BJ (cell line): ENCODE results near the gene ITGA8. TPM values are rescaled to one million over a fixed set of nuclear protein-coding genes. Genes with fewer than 3 reads are reported as not detected.

Source experiments
- CTCF ChIA-PET: fragments of 350-600 bp; formaldehyde crosslinking; extraction: SDS; loops from one replicate; lab custom pipeline; 2021; ENCODE audit warnings: antibody characterized with exemption, inconsistent platforms; lab: Yijun Ruan, JAX
- POLR2A ChIA-PET: fragments of 300-600 bp; sonication (Branson Sonifier 250); formaldehyde crosslinking; extraction: SDS; loops from one replicate; lab custom pipeline; 2021; ENCODE audit warnings: antibody characterized with exemption; lab: Charles Lee
- DNase-seq: peaks from one replicate; pipeline ENCODE4 v3.0.0-alpha.2; 2011; ENCODE audit warnings: low read depth
- H3K27me3 ChIP-seq: 2 replicates; pipeline ENCODE4 v1.6.0; 2011; ENCODE audit warnings: low read length; ENCODE audit not compliant: control insufficient read depth, insufficient read depth
- H3K36me3 ChIP-seq: 2 replicates; pipeline ENCODE4 v1.5.1; 2011; ENCODE audit warnings: low read length; ENCODE audit not compliant: control insufficient read depth, insufficient read depth
- H3K4me3 ChIP-seq: 2 replicates; pipeline ENCODE4 v1.5.1; 2011; ENCODE audit warnings: low read depth, mild to moderate bottlenecking, control low read depth, low read length
- CTCF ChIP-seq: IDR thresholded peaks from 2 replicates; pipeline ENCODE4 v1.5.1; 2011; ENCODE audit warnings: low read depth, mild to moderate bottlenecking, control low read depth, inconsistent platforms, low read length, moderate library complexity; ENCODE audit not compliant: insufficient read depth
- polyA plus RNA-seq: library from polyadenylated mRNA; depleted of rRNA; stranded (reverse); fragments of >200 nt; gene quantifications from 2 replicates; pipeline ENCODE4 v1.2.3, GENCODE V29; 2011

Gene ITGA8
- polyA plus RNA-seq, 1 experiment = 10.1 TPM

- DNase-seq = no peak
- CTCF ChIA-PET = interaction anchor here (1.2 to 1.7 kb wide), 3 partner anchors 13 to 66 kb away, joined by 3 to 4 read pairs (median 3); no protein-coding TSS in a partner anchor
- TF ChIP-seq CTCF = no peak
- POLR2A ChIA-PET = interaction anchor here (0.5 kb wide), 1 partner anchor 1142 kb away, joined by 6 read pairs; no protein-coding TSS in a partner anchor
- Histone ChIP-seq H3K4me3 (no peak overlapping the region), H3K27me3 (no peaks in the 10 kb centered on the region; the same call in 1 of the 2 replicates), H3K36me3 (no peaks in the 10 kb centered on the region)
Measured at GRCh38 chr10:15505329-15505728, 214.4 kb downstream of the ITGA8 start.

GRCh38 chr10:15504101-15504840 is 215.5 kb downstream of the ITGA8 start:
- Histone ChIP-seq H3K27me3 (no peaks in the 10 kb centered on the region; the same call in 1 of the 2 replicates), H3K4me3 (peak overlapping the region; percentile 25), H3K36me3 (no peaks in the 10 kb centered on the region)
- ChIA-PET CTCF (interaction anchor here (0.7 to 1.7 kb wide), 5 partner anchors 12 to 65 kb away, joined by 3 to 6 read pairs (median 3); no protein-coding TSS in a partner anchor), POLR2A (no interaction called here)
- DNase-seq = peak; percentile 81
- no peak for TF ChIP-seq CTCF

DNA sequence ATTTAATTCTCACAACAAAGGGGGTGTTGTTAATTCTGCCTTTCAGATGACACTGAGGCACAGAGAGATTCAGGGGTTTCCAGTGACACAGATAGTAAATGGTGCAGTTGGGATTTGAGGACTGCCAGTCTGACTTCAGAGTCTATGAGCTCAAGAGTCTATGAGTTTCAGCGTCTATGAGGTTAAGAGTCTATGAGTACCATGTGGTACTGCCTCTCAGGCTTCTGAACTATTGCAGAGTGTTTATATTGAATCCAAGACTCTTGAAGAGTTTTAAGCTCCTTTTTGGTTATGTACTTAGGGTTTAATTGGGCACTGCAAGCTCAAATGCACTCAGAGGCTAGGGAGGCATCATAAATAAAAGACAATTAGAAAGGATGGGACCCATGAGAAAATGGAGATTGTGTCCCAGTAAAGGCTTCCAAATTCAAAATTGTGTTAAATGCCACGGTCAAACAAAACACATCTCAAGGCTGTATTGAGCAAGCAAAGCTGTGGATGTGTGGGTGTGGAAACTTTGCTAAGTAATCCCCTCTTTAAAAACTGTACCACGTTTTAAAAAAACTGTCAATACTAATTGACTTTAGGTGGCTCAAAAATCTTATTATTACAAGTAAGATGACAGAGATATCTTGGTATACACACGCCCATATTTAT is 224.7 kb downstream of the ITGA8 start:
- TF ChIP-seq CTCF = no peak
- CTCF ChIA-PET = interaction anchor here (1.5 kb wide), 1 partner anchor 9 kb away, joined by 6 read pairs; no protein-coding TSS in a partner anchor
- DNase-seq = no peak
- H3K4me3 ChIP-seq = no peak overlapping the region
- no peaks in the 10 kb centered on the region for H3K27me3 ChIP-seq
- no peaks in the 10 kb centered on the region for H3K36me3 ChIP-seq
- POLR2A ChIA-PET = no interaction called here

DNA sequence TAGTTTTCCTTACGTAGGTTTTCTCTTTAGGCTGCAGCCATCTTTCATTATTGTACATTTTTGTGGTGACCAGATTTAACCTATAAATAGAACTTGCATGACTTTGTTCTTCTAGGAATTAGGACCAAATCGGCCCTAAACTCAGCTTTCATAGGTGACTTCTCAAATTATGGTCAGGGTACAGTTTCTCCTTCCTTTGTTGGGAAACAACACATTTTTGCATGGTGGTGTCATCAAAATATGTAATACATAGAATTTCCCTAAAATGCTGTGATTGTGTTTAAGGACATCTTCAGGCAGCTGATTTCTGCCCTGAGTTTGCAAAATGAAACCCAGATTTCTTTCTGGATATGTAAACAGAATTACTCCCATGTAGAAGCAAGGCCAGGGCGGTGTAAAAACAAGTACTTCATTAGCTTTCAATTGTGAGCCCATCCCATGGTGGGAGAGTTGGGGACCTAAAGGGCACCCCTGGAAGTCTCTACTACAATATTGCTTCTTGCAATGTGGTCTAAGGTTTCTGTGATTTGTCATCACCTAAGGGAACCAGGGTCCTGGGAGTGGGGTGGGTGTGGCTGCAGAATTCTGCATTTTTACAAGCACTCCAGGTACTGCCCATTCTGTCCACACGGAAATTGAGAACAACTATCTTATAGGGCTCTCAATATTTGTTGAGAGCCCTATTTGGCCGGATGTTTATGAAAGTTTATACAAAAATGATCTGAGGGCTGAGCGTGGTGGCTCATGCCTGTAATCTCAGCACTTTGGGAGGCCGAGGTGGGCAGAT is 227.7 kb downstream of the ITGA8 start:
- ChIA-PET CTCF (interaction anchor here (0.6 kb wide), 2 partner anchors 13 to 64 kb away, joined by 3 read pairs; no protein-coding TSS in a partner anchor), POLR2A (interaction anchor here (0.6 kb wide), 1 partner anchor 11 kb away, joined by 6 read pairs; no protein-coding TSS in a partner anchor)
- H3K27me3 ChIP-seq = no peaks in the 10 kb centered on the region
- no peak overlapping the region for H3K4me3 ChIP-seq
- no peak for TF ChIP-seq CTCF
- no peak for DNase-seq
- H3K36me3 ChIP-seq = no peaks in the 10 kb centered on the region
